Esophagus muscularis mucosa (tissue), 3 donors: ENCODE results near the gene UNC45A.

Experiments used
- CTCF ChIP-seq, 3 experiments: fragments of 200-600 bp in 2 of 3; fragments of 450-650 bp in 1 of 3; sonication (generic) in 2 of 3; IDR thresholded peaks; one replicate each; pipeline ENCODE4 v1.5.1; 2017 to 2019; ENCODE audit warnings: antibody characterized with exemption in 3 of 3, mild to moderate bottlenecking in 2 of 3, moderate library complexity in 1 of 3
- POLR2A ChIP-seq: fragments of 450-650 bp; IDR thresholded peaks from one replicate; pipeline ENCODE4 v1.6.1; 2017; ENCODE audit warnings: antibody characterized with exemption, moderate library complexity, mild to moderate bottlenecking, low read depth

GRCh38 chr15:90987561-90988141, 52.6 kb downstream of the UNC45A start:
- TF ChIP-seq CTCF (IDR thresholded peaks at IDR 0.05) (no peak), POLR2A (no peak)
